Keratinocyte (primary cell): ENCODE data around the gene SNTG2.

Experiments used
- EZH2 ChIP-seq: IDR thresholded peaks from one replicate; pipeline ENCODE4 v1.6.1; 2012; ENCODE audit warnings: inconsistent platforms, mild to moderate bottlenecking, low read length, moderate library complexity
- TF ChIP-seq, protein P1 (sequence below), 3 experiments: IDR thresholded peaks in 1 of 3; conservative IDR thresholded peaks in 1 of 3; optimal IDR thresholded peaks in 1 of 3; 2 replicates in 2 of 3; 3 replicates in 1 of 3; pipeline versions ENCODE3 to v1.5.1; 2011; ENCODE audit warnings: low read length in 3 of 3, mild to moderate bottlenecking in 3 of 3, moderate library complexity in 2 of 3, control low read depth in 1 of 3, inconsistent platforms in 1 of 3; ENCODE audit not compliant: insufficient read depth in 2 of 3; ENCODE audit errors: extremely low read depth in 1 of 3

GRCh38 chr2:1413156-1413710 lies 462.6 kb downstream of the SNTG2 start, which contains the start of gene TPO:
- TF ChIP-seq, protein P1, sequence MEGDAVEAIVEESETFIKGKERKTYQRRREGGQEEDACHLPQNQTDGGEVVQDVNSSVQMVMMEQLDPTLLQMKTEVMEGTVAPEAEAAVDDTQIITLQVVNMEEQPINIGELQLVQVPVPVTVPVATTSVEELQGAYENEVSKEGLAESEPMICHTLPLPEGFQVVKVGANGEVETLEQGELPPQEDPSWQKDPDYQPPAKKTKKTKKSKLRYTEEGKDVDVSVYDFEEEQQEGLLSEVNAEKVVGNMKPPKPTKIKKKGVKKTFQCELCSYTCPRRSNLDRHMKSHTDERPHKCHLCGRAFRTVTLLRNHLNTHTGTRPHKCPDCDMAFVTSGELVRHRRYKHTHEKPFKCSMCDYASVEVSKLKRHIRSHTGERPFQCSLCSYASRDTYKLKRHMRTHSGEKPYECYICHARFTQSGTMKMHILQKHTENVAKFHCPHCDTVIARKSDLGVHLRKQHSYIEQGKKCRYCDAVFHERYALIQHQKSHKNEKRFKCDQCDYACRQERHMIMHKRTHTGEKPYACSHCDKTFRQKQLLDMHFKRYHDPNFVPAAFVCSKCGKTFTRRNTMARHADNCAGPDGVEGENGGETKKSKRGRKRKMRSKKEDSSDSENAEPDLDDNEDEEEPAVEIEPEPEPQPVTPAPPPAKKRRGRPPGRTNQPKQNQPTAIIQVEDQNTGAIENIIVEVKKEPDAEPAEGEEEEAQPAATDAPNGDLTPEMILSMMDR (optimal IDR thresholded peaks at IDR 0.05 in 1 of 3, IDR thresholded peaks at IDR 0.05 in 1 of 3, conservative IDR thresholded peaks at IDR 0.05 in 1 of 3; ENCODE audit: extremely low read depth in 1 of 3, insufficient read depth in 2 of 3, low read length in 3 of 3) = no peak
- TF ChIP-seq EZH2 = no peak
